PC-3 (cell line): ENCODE results near the gene STK11IP. TPM values are rescaled to one million over a fixed set of nuclear protein-coding genes. Genes with fewer than 3 reads are reported as not detected.
A peak's percentile ranks its signal among the peaks of the same experiment; 100 is the strongest.

Source experiments
- ATAC-seq: fragments of 200-7000 bp; cut with Tn5 transposase; 2 replicates; pipeline ENCODE4 v1.9.1; 2020; ENCODE audit warnings: mild to moderate bottlenecking, moderate library complexity
- BruUV-seq: library from RNA; stranded (reverse); fragments of 400-500 nt; replicated peaks from 2 replicates; lab custom pipeline; 2021; lab: Mats Ljungman, UMichigan
- CTCF ChIA-PET: fragments of 300-600 bp; sonication (Branson Sonifier 250); formaldehyde crosslinking; loops from one replicate; lab custom pipeline; 2022; ENCODE audit warnings: antibody characterized with exemption; lab: Charles Lee
- POLR2A ChIA-PET: fragments of 300-600 bp; sonication (Branson Sonifier 250); formaldehyde crosslinking; loops from one replicate; lab custom pipeline; 2022; ENCODE audit warnings: antibody characterized with exemption; ENCODE audit not compliant: unreplicated experiment; lab: Charles Lee
- DNase-seq: peaks from one replicate; pipeline ENCODE4 v3.0.0-alpha.2; 2015
- H2AFZ ChIP-seq: fragments of 300-600 bp; sonication (generic); 2 replicates; pipeline ENCODE4 v1.6.0; 2016; ENCODE audit warnings: antibody characterized with exemption, low read length
- H3F3A ChIP-seq: fragments of 300-600 bp; sonication (generic); one replicate; pipeline ENCODE4 v1.6.0; 2017; ENCODE audit warnings: antibody characterized with exemption, low read length, control low read depth, mild to moderate bottlenecking; ENCODE audit not compliant: unreplicated experiment
- H3K27ac ChIP-seq: fragments of 300-600 bp; sonication (generic); 2 replicates; pipeline ENCODE4 v1.5.1; 2016; ENCODE audit warnings: mild to moderate bottlenecking, low read length
- H3K27me3 ChIP-seq: fragments of 300-600 bp; sonication (generic); 2 replicates; pipeline ENCODE4 v1.6.1; 2016; ENCODE audit warnings: low read length, mixed read lengths
- H3K36me3 ChIP-seq: fragments of 300-600 bp; sonication (generic); 2 replicates; pipeline ENCODE4 v1.6.1; 2016; ENCODE audit warnings: low read depth, mixed run types, low read length, mixed read lengths
- H3K4me1 ChIP-seq: fragments of 300-600 bp; sonication (generic); 2 replicates; pipeline ENCODE4 v1.5.1; 2016; ENCODE audit warnings: low read length; ENCODE audit not compliant: insufficient read depth
- H3K4me2 ChIP-seq: fragments of 300-600 bp; sonication (generic); 2 replicates; pipeline ENCODE4 v1.6.0; 2016; ENCODE audit warnings: low read length
- H3K4me3 ChIP-seq: fragments of 300-600 bp; sonication (generic); 2 replicates; pipeline ENCODE4 v1.5.1; 2016; ENCODE audit warnings: mild to moderate bottlenecking, low read length, mixed read lengths
- H3K79me2 ChIP-seq: fragments of 300-600 bp; sonication (generic); 2 replicates; pipeline ENCODE4 v1.6.1; 2017; ENCODE audit warnings: low read length, mixed read lengths
- H3K9ac ChIP-seq: fragments of 300-600 bp; sonication (generic); 2 replicates; pipeline ENCODE4 v1.6.0; 2016; ENCODE audit warnings: mild to moderate bottlenecking, low read length
- H3K9me2 ChIP-seq: fragments of 300-600 bp; sonication (generic); replicated peaks from 2 replicates; pipeline ENCODE4 v1.6.1; 2016; ENCODE audit warnings: mixed run types, low read length, mixed read lengths
- H3K9me3 ChIP-seq: fragments of 300-600 bp; sonication (generic); 2 replicates; pipeline ENCODE4 v1.6.1; 2016; ENCODE audit warnings: low read length, mixed read lengths
- H4K20me1 ChIP-seq: fragments of 300-600 bp; sonication (generic); 2 replicates; pipeline ENCODE4 v1.6.1; 2016; ENCODE audit warnings: low read length, mixed read lengths
- CTCF ChIP-seq: fragments of 300-600 bp; sonication (generic); conservative IDR thresholded peaks from 2 replicates; pipeline ENCODE4 v1.5.1; 2017; ENCODE audit warnings: antibody characterized with exemption, low read depth, mild to moderate bottlenecking, low read length
- EZH2 ChIP-seq: fragments of 300-600 bp; sonication (generic); IDR thresholded peaks from one replicate; pipeline ENCODE4 v1.6.1; 2017; ENCODE audit warnings: antibody characterized with exemption, mild to moderate bottlenecking, low read length; ENCODE audit not compliant: unreplicated experiment
- EZH2phosphoT487 ChIP-seq: fragments of 300-600 bp; sonication (generic); IDR thresholded peaks from 2 replicates; pipeline ENCODE4 v1.6.1; 2018; ENCODE audit warnings: mild to moderate bottlenecking, antibody characterized with exemption, low read length, borderline replicate concordance
- intact Hi-C: fragments of 100-400 bp; cut with micrococcal nuclease; formaldehyde crosslinking; loops from 2 replicates; pipeline ENCODE4 v1.9.0; 2023
- total RNA-seq: library from RNA; depleted of rRNA; stranded (reverse); fragments of >200 nt; gene quantifications from 2 replicates; pipeline ENCODE4 v1.2.3, GENCODE V29; 2014

STK11IP gene
- total RNA-seq, 1 experiment from 2014 or later: 17.7 TPM

GRCh38 chr2:219570194-219570923 is 27.3 kb upstream of the STK11IP start:
- Histone ChIP-seq H3K27ac (peak overlapping the region; percentile 68; the same call in 1 of the 2 replicates), H3K4me2 (peak overlapping the region; percentile 86), H3F3A (no peaks in the 10 kb centered on the region), H3K4me1 (peaks cover 24% of the 10 kb centered on the region), H3K36me3 (no peaks in the 10 kb centered on the region; the same call in 1 of the 2 replicates), H2AFZ (peak overlapping the region; percentile 50), H4K20me1 (no peaks in the 10 kb centered on the region), H3K79me2 (peaks cover 20% of the 10 kb centered on the region), H3K4me3 (peak overlapping the region; percentile 72), H3K27me3 (no peaks in the 10 kb centered on the region), H3K9me2 (no peaks in the 10 kb centered on the region), H3K9me3 (no peaks in the 10 kb centered on the region), H3K9ac (peak overlapping the region; percentile 74)
- BruUV-seq: no TSS peak
- TF ChIP-seq EZH2 (no peak), EZH2phosphoT487 (0 out of 2 replicates have a peak, but pooled peaks have one; percentile 40), CTCF (0 out of 2 replicates have a peak, but pooled peaks have one; percentile 10)
- POLR2A ChIA-PET: interaction anchor here (0.6 kb wide), 1 partner anchor 22 kb away, joined by 6 read pairs; no protein-coding TSS in a partner anchor
- intact Hi-C loops: loop anchor here (2.0 kb wide), 1 partner anchor 72 kb away; no protein-coding TSS in a partner anchor
- DNase-seq (peak; percentile 47), ATAC-seq (peak; percentile 56)
- CTCF ChIA-PET: no interaction called here

- intact Hi-C loops: loop anchor here (1.0 to 2.0 kb wide), 2 partner anchors 26 to 72 kb away; partner anchors contain the start of gene STK11IP
- Histone ChIP-seq H3K27me3 (no peaks in the 10 kb centered on the region), H3K9me3 (no peaks in the 10 kb centered on the region), H2AFZ (peak overlapping the region; percentile 50; the same call in 1 of the 2 replicates), H3K4me1 (peaks cover 24% of the 10 kb centered on the region), H3K9ac (peak overlapping the region; percentile 74), H3K36me3 (no peaks in the 10 kb centered on the region; the same call in 1 of the 2 replicates), H3K4me3 (peak overlapping the region; percentile 72), H3K27ac (peak overlapping the region; percentile 68; the same call in 1 of the 2 replicates), H4K20me1 (no peaks in the 10 kb centered on the region), H3K4me2 (peak overlapping the region; percentile 86), H3K9me2 (no peaks in the 10 kb centered on the region), H3K79me2 (peaks cover 20% of the 10 kb centered on the region), H3F3A (no peaks in the 10 kb centered on the region)
- no TSS peak for BruUV-seq
- ChIA-PET CTCF (interaction anchor here (0.9 kb wide), 1 partner anchor 118 kb away, joined by 3 read pairs; no protein-coding TSS in a partner anchor), POLR2A (interaction anchor here (0.6 to 0.8 kb wide), 2 partner anchors 22 to 26 kb away, joined by 6 to 7 read pairs; partner anchors contain the start of gene STK11IP)
- DNase-seq: no peak
- TF ChIP-seq CTCF (no peak), EZH2 (no peak), EZH2phosphoT487 (no peak)
- peak; percentile 33 for ATAC-seq
Measured at GRCh38 chr2:219570924-219571310, 26.7 kb upstream of the STK11IP start.
